ENCODE data around the gene SULT1C3. TPM values are rescaled to one million over a fixed set of nuclear protein-coding genes. Genes with fewer than 3 reads are reported as not detected.
A peak's percentile ranks its signal among the peaks of the same experiment; 100 is the strongest.

Gene SULT1C3
- not detected for total RNA-seq
- long read RNA-seq = 0 reads

GRCh38 chr2:108239786-108240185 is at the start of gene SULT1C3:
TSS of gene SULT1C3 (plus strand) at chr2:108239968. CDS start at chr2:108247195, 7,227 bp downstream.
- intact Hi-C loops (cut with DNase I) = no loop called here
- no peak for ATAC-seq
- no peak for DNase-seq (ENCODE audit: missing footprints)

- intact Hi-C loops (cut with DNase I) = no loop called here
- no peak for ATAC-seq
- no peak for DNase-seq (ENCODE audit: missing footprints)
Measured at GRCh38 chr2:108193251-108193650, 46.5 kb upstream of the SULT1C3 start.

GRCh38 chr2:108194409-108195132 is 45.2 kb upstream of the SULT1C3 start:
- intact Hi-C loops (cut with DNase I) = loop anchor here (5.0 kb wide), 1 partner anchor 1557 kb away; no protein-coding TSS in a partner anchor
- ATAC-seq (no peak), DNase-seq (ENCODE audit: missing footprints) (no peak)

GRCh38 chr2:108195133-108195439 is 44.7 kb upstream of the SULT1C3 start:
- ATAC-seq (no peak), DNase-seq (ENCODE audit: missing footprints) (no peak)
- intact Hi-C loops (cut with DNase I) = loop anchor here (5.0 kb wide), 1 partner anchor 1558 kb away; no protein-coding TSS in a partner anchor

GRCh38 chr2:108199726-108200125 is 40.0 kb upstream of the SULT1C3 start:
- ATAC-seq (no peak), DNase-seq (ENCODE audit: missing footprints) (no peak)
- intact Hi-C loops (cut with DNase I) = loop anchor here (5.0 kb wide), 1 partner anchor 1562 kb away; no protein-coding TSS in a partner anchor

- ATAC-seq = no peak
- DNase-seq (ENCODE audit: missing footprints) = no peak
- intact Hi-C loops (cut with DNase I) = no loop called here
Measured at GRCh38 chr2:108200569-108200968, 39.2 kb upstream of the SULT1C3 start.

- no peak for ATAC-seq
- intact Hi-C loops (cut with DNase I) = loop anchor here (10.0 kb wide), 1 partner anchor 372 kb away; no protein-coding TSS in a partner anchor
Measured at GRCh38 chr2:108212671-108213070, 27.1 kb upstream of the SULT1C3 start.

GRCh38 chr2:108215794-108216211 is 24.0 kb upstream of the SULT1C3 start:
- DNase-seq (ENCODE audit: missing footprints) (no peak), ATAC-seq (no peak)
- intact Hi-C loops (cut with DNase I) = loop anchor here (10.0 kb wide), 1 partner anchor 369 kb away; no protein-coding TSS in a partner anchor

More at GRCh38 chr2:108212671-108213070, 27.1 kb upstream of the SULT1C3 start:
- no peak for DNase-seq (ENCODE audit: missing footprints)

- DNase-seq (ENCODE audit: missing footprints) (no peak), ATAC-seq (no peak)
- intact Hi-C loops (cut with DNase I) = loop anchor here (10.0 kb wide), 1 partner anchor 368 kb away; no protein-coding TSS in a partner anchor
Measured at GRCh38 chr2:108217211-108217610, 22.6 kb upstream of the SULT1C3 start.

- DNase-seq (ENCODE audit: missing footprints) = no peak
- no peak for ATAC-seq
- intact Hi-C loops (cut with DNase I) = loop anchor here (10.0 kb wide), 1 partner anchor 365 kb away; no protein-coding TSS in a partner anchor
Measured at GRCh38 chr2:108219688-108220087, 20.1 kb upstream of the SULT1C3 start.

GRCh38 chr2:108220191-108220590 is 19.6 kb upstream of the SULT1C3 start:
- ATAC-seq = no peak
- DNase-seq (ENCODE audit: missing footprints) = no peak
- intact Hi-C loops (cut with DNase I) = no loop called here

- peak; percentile 88 for ATAC-seq
- intact Hi-C loops (cut with DNase I) = no loop called here
- peak; percentile 75 for DNase-seq (ENCODE audit: missing footprints)
Measured at GRCh38 chr2:108220942-108221541, 18.7 kb upstream of the SULT1C3 start.

GRCh38 chr2:108222261-108222660 is 17.5 kb upstream of the SULT1C3 start:
- no peak for ATAC-seq
- intact Hi-C loops (cut with DNase I) = no loop called here
- no peak for DNase-seq (ENCODE audit: missing footprints)

GRCh38 chr2:108223573-108223972 is 16.2 kb upstream of the SULT1C3 start:
- DNase-seq (ENCODE audit: missing footprints) = no peak
- intact Hi-C loops (cut with DNase I) = no loop called here
- no peak for ATAC-seq

GRCh38 chr2:108224022-108224421 is 15.7 kb upstream of the SULT1C3 start:
- no peak for ATAC-seq
- intact Hi-C loops (cut with DNase I) = no loop called here
- DNase-seq (ENCODE audit: missing footprints) = no peak

- ATAC-seq = no peak
- intact Hi-C loops (cut with DNase I) = no loop called here
- DNase-seq (ENCODE audit: missing footprints) = no peak
Measured at GRCh38 chr2:108226564-108226963, 13.2 kb upstream of the SULT1C3 start.

GRCh38 chr2:108228006-108228405 is 11.8 kb upstream of the SULT1C3 start:
- ATAC-seq (no peak), DNase-seq (ENCODE audit: missing footprints) (no peak)
- intact Hi-C loops (cut with DNase I) = no loop called here

- DNase-seq (ENCODE audit: missing footprints) = no peak
- no peak for ATAC-seq
- intact Hi-C loops (cut with DNase I) = no loop called here
Measured at GRCh38 chr2:108228537-108228936, 11.2 kb upstream of the SULT1C3 start.

GRCh38 chr2:108229875-108230274 is 9.9 kb upstream of the SULT1C3 start:
- no peak for DNase-seq (ENCODE audit: missing footprints)
- intact Hi-C loops (cut with DNase I) = no loop called here
- no peak for ATAC-seq

- intact Hi-C loops (cut with DNase I) = no loop called here
- DNase-seq (ENCODE audit: missing footprints) = no peak
Measured at GRCh38 chr2:108235577-108235976, 4.2 kb upstream of the SULT1C3 start.

More at GRCh38 chr2:108235577-108235976, 4.2 kb upstream of the SULT1C3 start:
- ATAC-seq = no peak

All from Right ventricle myocardium inferior (tissue), 1 donor.